Neural cell (in vitro differentiated cells): ENCODE data around the gene SAMD15. TPM values are rescaled to one million over a fixed set of nuclear protein-coding genes. Genes with fewer than 3 reads are reported as not detected.

ENCODE experiments used
- H2AFZ ChIP-seq: fragments of 200-600, 300-800 bp; sonication (generic), shearing (Covaris generic); 2 replicates; pipeline ENCODE4 v1.6.0; 2014; ENCODE audit warnings: low read depth, mild to moderate bottlenecking, antibody characterized with exemption, low read length, moderate library complexity
- H3F3A ChIP-seq: fragments of 200-600 bp; shearing (Covaris generic); 2 replicates; pipeline ENCODE4 v1.6.1; 2016; ENCODE audit warnings: mild to moderate bottlenecking, moderate library complexity, mixed read lengths, antibody characterized with exemption, low read length; ENCODE audit not compliant: insufficient read depth, poor library complexity, severe bottlenecking
- H3K27ac ChIP-seq: fragments of 200-600, 300-800 bp; sonication (generic), shearing (Covaris generic); 2 replicates; pipeline ENCODE4 v1.5.1; 2014; ENCODE audit warnings: mild to moderate bottlenecking, low read length, moderate library complexity
- H3K27me3 ChIP-seq: fragments of 300-800, 200-600 bp; sonication (generic), shearing (Covaris generic); 2 replicates; pipeline ENCODE4 v1.6.0; 2014; ENCODE audit warnings: mild to moderate bottlenecking, low read depth, low read length, moderate library complexity; ENCODE audit not compliant: insufficient read depth
- H3K36me3 ChIP-seq: fragments of 300-800, 200-600 bp; sonication (generic), shearing (Covaris generic); 2 replicates; pipeline ENCODE4 v1.5.1; 2014; ENCODE audit warnings: mild to moderate bottlenecking, antibody characterized with exemption, low read length, moderate library complexity; ENCODE audit not compliant: insufficient read depth
- H3K4me2 ChIP-seq: fragments of 300-800, 200-600 bp; sonication (generic), shearing (Covaris generic); 2 replicates; pipeline ENCODE4 v1.6.0; 2014; ENCODE audit warnings: mild to moderate bottlenecking, low read length
- H3K4me3 ChIP-seq: fragments of 300-800, 200-600 bp; sonication (generic), shearing (Covaris generic); 2 replicates; pipeline ENCODE4 v1.5.1; 2014; ENCODE audit warnings: mild to moderate bottlenecking, low read length, moderate library complexity
- H3K79me2 ChIP-seq: fragments of 200-600 bp; shearing (Covaris generic); replicated peaks from 2 replicates; pipeline ENCODE4 v1.6.0; 2014; ENCODE audit warnings: mild to moderate bottlenecking, low read length, moderate library complexity; ENCODE audit not compliant: insufficient read depth
- H3K9ac ChIP-seq: fragments of 300-800, 200-600 bp; sonication (generic), shearing (Covaris generic); 2 replicates; pipeline ENCODE4 v1.6.1; 2016; ENCODE audit warnings: mild to moderate bottlenecking, low read length, mixed read lengths
- H3K9me2 ChIP-seq: fragments of 200-600 bp; shearing (Covaris generic); 2 replicates; pipeline ENCODE4 v1.6.1; 2016; ENCODE audit warnings: mild to moderate bottlenecking, low read length, mixed read lengths; ENCODE audit not compliant: insufficient read depth
- H3K9me3 ChIP-seq: fragments of 200-600, 300-800 bp; sonication (generic), shearing (Covaris generic); 2 replicates; pipeline ENCODE4 v1.6.1; 2016; ENCODE audit warnings: mild to moderate bottlenecking, mixed run types, low read length, moderate library complexity, mixed read lengths
- H4K20me1 ChIP-seq: fragments of 200-600 bp; shearing (Covaris generic); 2 replicates; pipeline ENCODE4 v1.6.1; 2016; ENCODE audit warnings: mild to moderate bottlenecking, mixed run types; ENCODE audit not compliant: insufficient read depth
- EP300 ChIP-seq: fragments of 450-650 bp; conservative IDR thresholded peaks from 2 replicates; pipeline ENCODE4 v1.6.1; 2014; ENCODE audit warnings: antibody characterized with exemption, mild to moderate bottlenecking, moderate library complexity; ENCODE audit not compliant: poor library complexity, severe bottlenecking
- EZH2 ChIP-seq: fragments of 200-600, 300-800 bp; shearing (Covaris generic), sonication (generic); IDR thresholded peaks from 2 replicates; pipeline ENCODE4 v1.6.1; 2014; ENCODE audit warnings: antibody characterized with exemption, low read length, borderline replicate concordance, mild to moderate bottlenecking; ENCODE audit not compliant: insufficient read depth, poor library complexity, severe bottlenecking
- MXI1 ChIP-seq: fragments of 450-650 bp; conservative IDR thresholded peaks from 2 replicates; pipeline ENCODE4 v1.6.1; 2014; ENCODE audit warnings: antibody characterized with exemption, mild to moderate bottlenecking; ENCODE audit not compliant: poor library complexity, severe bottlenecking
- POLR2AphosphoS5 ChIP-seq: IDR thresholded peaks from 2 replicates; pipeline ENCODE4 v1.6.1; 2012
- RAD21 ChIP-seq: fragments of 450-650 bp; conservative IDR thresholded peaks from 2 replicates; pipeline ENCODE4 v1.6.1; 2014; ENCODE audit warnings: antibody characterized with exemption, mild to moderate bottlenecking, moderate library complexity
- REST ChIP-seq: IDR thresholded peaks from 2 replicates; pipeline ENCODE4 v1.6.1; 2012; ENCODE audit warnings: borderline replicate concordance
- SMC3 ChIP-seq: fragments of 450-650 bp; conservative IDR thresholded peaks from 2 replicates; pipeline ENCODE4 v1.6.1; 2014; ENCODE audit warnings: antibody characterized with exemption, mild to moderate bottlenecking, moderate library complexity; ENCODE audit not compliant: poor library complexity
- TAF1 ChIP-seq: IDR thresholded peaks from 2 replicates; pipeline ENCODE4 v1.6.1; 2012; ENCODE audit warnings: low read depth
- polyA plus RNA-seq: library from polyadenylated mRNA; depleted of rRNA; stranded (reverse); fragments of >200 nt; gene quantifications from 2 replicates; pipeline ENCODE4 v1.2.3, GENCODE V29; 2014
- TF ChIP-seq, protein P1 (sequence below): fragments of 450-650 bp; IDR thresholded peaks from 2 replicates; pipeline ENCODE4 v1.5.1; 2014; ENCODE audit warnings: antibody characterized with exemption, mild to moderate bottlenecking, moderate library complexity; ENCODE audit not compliant: poor library complexity, severe bottlenecking

The SAMD15 gene
- polyA plus RNA-seq, 1 donor from 2014 or later = 2.8 TPM

GRCh38 chr14:77356899-77357298 lies 20.3 kb upstream of the SAMD15 start:
- Histone ChIP-seq H2AFZ (no peak overlapping the region), H3K9me2 (no peaks in the 10 kb centered on the region), H4K20me1 (no peaks in the 10 kb centered on the region), H3K27ac (no peak overlapping the region), H3K9me3 (no peaks in the 10 kb centered on the region), H3K9ac (no peak overlapping the region), H3F3A (no peaks in the 10 kb centered on the region), H3K4me3 (no peak overlapping the region), H3K27me3 (no peaks in the 10 kb centered on the region), H3K36me3 (no peaks in the 10 kb centered on the region), H3K4me2 (no peak overlapping the region), H3K79me2 (peaks cover 2% of the 10 kb centered on the region)
- TF ChIP-seq EZH2 (no peak), RAD21 (no peak), EP300 (no peak), REST (no peak), TAF1 (no peak), SMC3 (no peak), POLR2AphosphoS5 (no peak), MXI1 (no peak)
- TF ChIP-seq, protein P1, sequence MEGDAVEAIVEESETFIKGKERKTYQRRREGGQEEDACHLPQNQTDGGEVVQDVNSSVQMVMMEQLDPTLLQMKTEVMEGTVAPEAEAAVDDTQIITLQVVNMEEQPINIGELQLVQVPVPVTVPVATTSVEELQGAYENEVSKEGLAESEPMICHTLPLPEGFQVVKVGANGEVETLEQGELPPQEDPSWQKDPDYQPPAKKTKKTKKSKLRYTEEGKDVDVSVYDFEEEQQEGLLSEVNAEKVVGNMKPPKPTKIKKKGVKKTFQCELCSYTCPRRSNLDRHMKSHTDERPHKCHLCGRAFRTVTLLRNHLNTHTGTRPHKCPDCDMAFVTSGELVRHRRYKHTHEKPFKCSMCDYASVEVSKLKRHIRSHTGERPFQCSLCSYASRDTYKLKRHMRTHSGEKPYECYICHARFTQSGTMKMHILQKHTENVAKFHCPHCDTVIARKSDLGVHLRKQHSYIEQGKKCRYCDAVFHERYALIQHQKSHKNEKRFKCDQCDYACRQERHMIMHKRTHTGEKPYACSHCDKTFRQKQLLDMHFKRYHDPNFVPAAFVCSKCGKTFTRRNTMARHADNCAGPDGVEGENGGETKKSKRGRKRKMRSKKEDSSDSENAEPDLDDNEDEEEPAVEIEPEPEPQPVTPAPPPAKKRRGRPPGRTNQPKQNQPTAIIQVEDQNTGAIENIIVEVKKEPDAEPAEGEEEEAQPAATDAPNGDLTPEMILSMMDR = no peak

GRCh38 chr14:77359626-77360025 lies 17.6 kb upstream of the SAMD15 start:
- Histone ChIP-seq H3F3A (no peaks in the 10 kb centered on the region), H3K9me3 (no peaks in the 10 kb centered on the region), H3K27ac (no peak overlapping the region), H3K4me3 (no peak overlapping the region), H3K9me2 (no peaks in the 10 kb centered on the region), H3K27me3 (no peaks in the 10 kb centered on the region), H3K9ac (no peak overlapping the region), H4K20me1 (no peaks in the 10 kb centered on the region), H3K4me2 (no peak overlapping the region), H2AFZ (no peak overlapping the region), H3K36me3 (no peaks in the 10 kb centered on the region), H3K79me2 (peaks cover 6% of the 10 kb centered on the region)
- TF ChIP-seq RAD21 (no peak), MXI1 (no peak), EZH2 (no peak), REST (no peak)
